Natural killer cell (primary cell): ENCODE measurements around the gene PGAP2. TPM values are rescaled to one million over a fixed set of nuclear protein-coding genes. Genes with fewer than 3 reads are reported as not detected.

ENCODE experiments used
- ATAC-seq, 3 donors: fragments of 150-1000 bp in 2 of 3; fragments of 200-7000 bp in 1 of 3; cut with Tn5 transposase; 1 replicate in 1 of 3; 2 replicates in 2 of 3; pipeline ENCODE4 v1.10.0; 2021; ENCODE audit warnings: mild to moderate bottlenecking in 2 of 3, moderate library complexity in 2 of 3
- DNase-seq, 2 donors: peaks; one replicate each; pipeline versions ENCODE4 v3.0.0 to v3.0.0-alpha.2; 2013 to 2021; ENCODE audit warnings: mixed read lengths in 1 of 2
- H3K27ac ChIP-seq: one replicate; pipeline ENCODE4 v1.5.1; 2013; ENCODE audit warnings: mild to moderate bottlenecking, low read length
- H3K27me3 ChIP-seq: one replicate; pipeline ENCODE4 v1.6.1; 2013; ENCODE audit warnings: low read length; ENCODE audit not compliant: control insufficient read depth, insufficient read depth
- H3K36me3 ChIP-seq: one replicate; pipeline ENCODE4 v1.6.1; 2013; ENCODE audit warnings: low read length; ENCODE audit not compliant: control insufficient read depth, insufficient read depth
- H3K4me1 ChIP-seq: one replicate; pipeline ENCODE4 v1.6.1; 2013; ENCODE audit warnings: low read length; ENCODE audit not compliant: control insufficient read depth, insufficient read depth
- H3K4me3 ChIP-seq: one replicate; pipeline ENCODE4 v1.5.1; 2013; ENCODE audit warnings: low read length
- H3K9me3 ChIP-seq: one replicate; pipeline ENCODE4 v1.6.1; 2013; ENCODE audit warnings: low read length; ENCODE audit not compliant: control insufficient read depth, insufficient read depth
- H3K27ac Mint-ChIP-seq, 2 donors: one replicate each; pipeline ENCODE4 v1.8.0; 2022; ENCODE audit warnings: mild to moderate bottlenecking in 2 of 2, mixed read lengths in 2 of 2, moderate library complexity in 1 of 2
- H3K27me3 Mint-ChIP-seq, 2 donors: one replicate each; pipeline ENCODE4 v1.8.0; 2022; ENCODE audit warnings: low read depth in 2 of 2, mixed read lengths in 2 of 2
- H3K36me3 Mint-ChIP-seq: one replicate; pipeline ENCODE4 v1.8.0; 2022; ENCODE audit warnings: mixed read lengths
- H3K4me1 Mint-ChIP-seq, 2 donors: one replicate each; pipeline ENCODE4 v1.8.0; 2022; ENCODE audit warnings: mixed read lengths in 2 of 2
- H3K4me3 Mint-ChIP-seq: one replicate; pipeline ENCODE4 v1.8.0; 2022; ENCODE audit warnings: mild to moderate bottlenecking, moderate library complexity, mixed read lengths
- H3K9me3 Mint-ChIP-seq, 2 donors: one replicate each; pipeline ENCODE4 v1.8.0; 2022; ENCODE audit warnings: mixed read lengths in 2 of 2
- CTCF ChIP-seq: fragments of 200-600 bp; IDR thresholded peaks from one replicate; pipeline ENCODE4 v1.8.0; 2022; ENCODE audit warnings: antibody characterized with exemption
- WGBS: methylation state at CpG from one replicate; pipeline ENCODE4 v1.1.7; 2013; ENCODE audit warnings: missing lambda C conversion rate; ENCODE audit not compliant: insufficient coverage; 5-methylcytosine and 5-hydroxymethylcytosine counted together
- intact Hi-C: fragments of 100-400 bp; cut with micrococcal nuclease; formaldehyde crosslinking; loops from one replicate; pipeline ENCODE4 v1.14.2; 2022
- total RNA-seq, 4 donors: library from RNA; stranded (reverse); fragments of 120-200 nt in 1 of 4; gene quantifications; one replicate each; pipeline versions ENCODE4 v1.2.3 to v1.2.4, GENCODE V29; 2013 to 2022

PGAP2 gene
- total RNA-seq, 3 donors from 2014 or later (not counting 1 experiment from before 2014, with no cell fraction given): 9.5 to 17.5 (median 9.8) TPM

GRCh38 chr11:3796002-3796311 is 12.4 kb upstream of the PGAP2 start:
- no peaks in the 10 kb centered on the region for H3K27me3 ChIP-seq
- Mint-ChIP-seq H3K4me1 (peaks cover 34 to 37% of the 10 kb centered on the region in 2 donors), H3K27ac (peak overlapping the region; percentile 97 to 99), H3K36me3 (no peaks in the 10 kb centered on the region), H3K4me3 (peak overlapping the region; percentile 96), H3K9me3 (no peaks in the 10 kb centered on the region), H3K27me3 (no peaks in the 10 kb centered on the region)
- intact Hi-C loops: no loop called here
- no peak for TF ChIP-seq CTCF
- peaks cover 22% of the 10 kb centered on the region for H3K4me1 ChIP-seq
- DNase-seq (no peak), ATAC-seq (no peak)
- H3K4me3 ChIP-seq: peak overlapping the region; percentile 97
- H3K36me3 ChIP-seq: peaks cover 18% of the 10 kb centered on the region
- 30% methylated on average over 6 of the region's 6 CpGs for WGBS
- H3K9me3 ChIP-seq: no peaks in the 10 kb centered on the region
- peak overlapping the region; percentile 99 for H3K27ac ChIP-seq

- peaks cover 34 to 37% of the 10 kb centered on the region in 2 donors for H3K4me1 Mint-ChIP-seq
- H3K4me3 Mint-ChIP-seq: peak overlapping the region; percentile 96
- no peaks in the 10 kb centered on the region for H3K36me3 Mint-ChIP-seq
- peak overlapping the region; percentile 97 to 99 for H3K27ac Mint-ChIP-seq
- no peaks in the 10 kb centered on the region for H3K9me3 ChIP-seq
- no peak for TF ChIP-seq CTCF
- no peaks in the 10 kb centered on the region for H3K27me3 ChIP-seq
- ATAC-seq (no peak), DNase-seq (peak in 1 of 2 donors; percentile 40)
- H3K4me3 ChIP-seq: peak overlapping the region; percentile 97
- intact Hi-C loops: no loop called here
- H3K4me1 ChIP-seq: peaks cover 22% of the 10 kb centered on the region
- peak overlapping the region; percentile 99 for H3K27ac ChIP-seq
- H3K9me3 Mint-ChIP-seq: no peaks in the 10 kb centered on the region
- H3K36me3 ChIP-seq: peaks cover 18% of the 10 kb centered on the region
- 15% methylated on average over 11 of the region's 14 CpGs for WGBS
- H3K27me3 Mint-ChIP-seq: no peaks in the 10 kb centered on the region
Measured at GRCh38 chr11:3796346-3796745, 12.0 kb upstream of the PGAP2 start.

- no peaks in the 10 kb centered on the region for H3K27me3 Mint-ChIP-seq
- peak overlapping the region; percentile 96 for H3K4me3 Mint-ChIP-seq
- DNase-seq (no peak), ATAC-seq (peak; percentile 39 to 63 (median 40))
- Histone ChIP-seq H3K4me3 (peak overlapping the region; percentile 97), H3K4me1 (peaks cover 22% of the 10 kb centered on the region), H3K27me3 (no peaks in the 10 kb centered on the region), H3K36me3 (peaks cover 18% of the 10 kb centered on the region), H3K9me3 (no peaks in the 10 kb centered on the region), H3K27ac (peak overlapping the region; percentile 99)
- peak overlapping the region; percentile 97 to 99 for H3K27ac Mint-ChIP-seq
- intact Hi-C loops: loop anchor here (1.0 kb wide), 2 partner anchors 11 to 44 kb away; partner anchors contain the start of gene PGAP2
- peaks cover 34 to 37% of the 10 kb centered on the region in 2 donors for H3K4me1 Mint-ChIP-seq
- H3K9me3 Mint-ChIP-seq: peaks cover 0 to 3% of the 10 kb centered on the region in 2 donors
- WGBS: 0% methylated on average over 26 of the region's 26 CpGs
- TF ChIP-seq CTCF: no peak
- no peaks in the 10 kb centered on the region for H3K36me3 Mint-ChIP-seq
Measured at GRCh38 chr11:3796801-3797328, 11.5 kb upstream of the PGAP2 start.
